LoVo (cell line): ENCODE measurements around the gene SLC29A3.
"Not testable (repeated sequence)": the region's sequence is repeated elsewhere in the genome, so short reads cannot be mapped to it uniquely, and the experiment has no call there.

Experiments
- DNase-seq: peaks from one replicate; pipeline ENCODE4 v3.0.0-alpha.2; 2016; ENCODE audit warnings: low spot score

Gene SLC29A3

DNA sequence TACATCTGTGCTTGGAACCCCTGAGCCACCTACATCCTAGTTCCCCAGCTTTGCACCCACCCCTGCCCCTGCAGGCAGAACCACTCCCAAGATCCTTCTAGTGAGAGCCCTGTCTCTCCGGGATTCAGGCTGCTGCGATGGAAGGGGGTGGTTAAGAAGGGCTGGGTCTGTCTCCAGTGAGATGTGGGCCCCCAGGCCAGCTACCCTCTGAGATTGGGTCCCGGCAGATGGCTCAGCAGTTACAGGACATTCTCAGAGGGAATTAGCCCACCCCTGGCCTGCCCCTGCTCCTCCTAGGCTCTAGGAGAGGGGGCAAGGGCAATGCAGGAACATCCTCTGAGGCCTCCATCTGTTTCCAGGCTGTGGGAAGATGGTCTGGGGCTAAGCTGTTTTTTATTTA, 27.7 kb downstream of the SLC29A3 start:
- DNase-seq: no peak

- DNase-seq: no peak
These were observed 28.7 kb downstream of the SLC29A3 start for GRCh38 chr10:71347587-71348395.

DNA sequence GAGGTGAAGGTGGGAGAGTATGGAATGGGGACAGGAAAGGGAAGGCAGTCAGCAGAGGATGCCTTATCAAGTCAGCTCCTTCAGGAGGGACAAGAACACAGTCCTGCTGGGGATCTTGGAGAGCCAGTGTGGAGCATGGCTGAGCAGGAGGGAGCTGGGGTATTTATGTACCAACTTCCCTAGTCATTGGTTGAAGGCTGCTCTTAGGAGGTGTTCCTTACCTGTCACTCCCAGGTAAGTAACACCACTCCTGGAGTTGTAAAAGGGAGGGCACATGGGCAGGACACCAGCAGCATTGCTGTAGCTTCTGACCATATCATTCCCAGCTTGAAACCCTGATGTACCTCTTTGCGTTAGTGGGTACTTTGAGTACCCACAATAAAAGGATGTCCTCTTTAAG, 29.8 kb downstream of the SLC29A3 start:
- DNase-seq: no peak

- DNase-seq: no peak
These were observed 30.3 kb downstream of the SLC29A3 start for GRCh38 chr10:71349406-71349805.

DNA sequence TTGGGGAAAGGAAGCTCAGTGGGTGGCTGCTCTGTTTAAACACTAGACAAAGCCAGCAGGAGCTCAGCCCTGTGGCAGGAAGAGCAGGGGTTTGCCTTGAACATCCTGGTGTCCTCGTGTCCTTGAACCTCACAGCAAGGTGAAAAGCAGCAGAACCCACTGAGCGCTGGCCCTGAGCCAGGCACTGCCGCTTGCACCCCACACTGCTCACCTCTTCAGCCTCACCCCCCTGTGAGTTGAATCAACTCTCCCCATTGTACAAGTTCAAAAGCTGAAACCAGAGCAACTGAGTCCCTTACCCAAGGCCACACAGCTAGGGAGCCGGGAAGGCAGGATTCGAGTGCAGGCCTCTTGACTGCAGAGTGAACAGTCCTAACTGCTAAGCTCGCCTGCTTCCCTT, 32.0 kb downstream of the SLC29A3 start:
- DNase-seq: no peak

- DNase-seq: no peak
These were observed 32.7 kb downstream of the SLC29A3 start for GRCh38 chr10:71351628-71352319.

DNA sequence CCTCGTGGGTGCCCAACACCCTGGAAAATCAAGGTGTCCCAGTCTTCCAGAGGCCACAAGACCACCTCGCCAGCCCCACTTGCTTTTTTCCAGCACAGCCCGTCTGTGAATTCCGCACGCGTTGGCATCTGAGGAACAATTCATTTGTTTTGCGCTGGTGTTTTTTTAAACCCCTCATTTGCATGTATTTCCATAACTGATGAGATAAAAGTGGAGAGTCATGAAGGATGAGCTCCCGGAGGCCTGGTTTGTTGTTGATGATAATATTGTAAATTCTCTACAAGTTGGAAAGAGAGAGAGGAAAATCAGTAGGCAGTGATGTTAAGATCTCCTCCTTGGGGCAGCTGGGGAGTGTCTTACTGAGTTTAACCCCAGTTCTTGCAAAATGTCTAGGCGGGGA, 34.6 kb downstream of the SLC29A3 start:
- DNase-seq: no peak

GRCh38 chr10:71354776-71355175, 35.7 kb downstream of the SLC29A3 start:
- DNase-seq: no peak

DNA sequence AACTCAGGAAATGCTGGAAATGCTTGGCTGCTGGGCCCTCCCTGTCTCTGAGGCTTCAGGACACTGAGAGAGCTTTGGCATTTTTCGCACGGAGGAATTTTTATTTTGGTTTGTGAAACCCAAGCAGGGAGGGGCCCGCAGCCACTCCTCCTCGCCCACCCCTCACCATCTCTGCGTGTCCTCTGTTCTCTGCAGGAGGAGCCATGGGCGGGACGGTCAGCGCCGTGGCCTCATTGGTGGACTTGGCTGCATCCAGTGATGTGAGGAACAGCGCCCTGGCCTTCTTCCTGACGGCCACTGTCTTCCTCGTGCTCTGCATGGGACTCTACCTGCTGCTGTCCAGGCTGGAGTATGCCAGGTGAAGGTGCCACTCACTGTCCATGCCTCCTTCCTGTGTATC, 36.8 kb downstream of the SLC29A3 start:
- DNase-seq: no peak

DNA sequence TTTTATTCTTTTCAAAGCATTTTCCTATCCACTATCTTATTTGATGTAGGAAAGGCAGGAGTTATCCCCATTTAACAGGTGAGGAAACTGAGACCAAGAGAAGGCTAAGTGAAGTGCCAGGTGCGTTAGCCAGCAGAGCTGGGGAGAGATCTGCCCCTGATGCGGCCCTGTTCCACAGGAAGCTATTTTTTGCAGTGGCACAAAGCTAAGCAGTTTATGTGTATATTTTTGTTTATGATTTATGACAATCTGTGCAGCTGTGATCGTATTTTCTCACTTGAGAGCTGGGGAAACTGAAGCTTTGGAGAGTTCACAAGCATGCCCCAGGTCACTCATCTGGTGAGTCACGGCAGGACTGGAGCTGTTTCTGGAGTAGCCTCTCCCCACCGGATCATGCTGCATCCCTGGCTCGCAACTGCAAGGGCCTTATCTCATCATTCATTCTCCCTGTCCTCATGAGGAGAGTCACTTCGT, 38.8 kb downstream of the SLC29A3 start:
- DNase-seq: no peak

DNA sequence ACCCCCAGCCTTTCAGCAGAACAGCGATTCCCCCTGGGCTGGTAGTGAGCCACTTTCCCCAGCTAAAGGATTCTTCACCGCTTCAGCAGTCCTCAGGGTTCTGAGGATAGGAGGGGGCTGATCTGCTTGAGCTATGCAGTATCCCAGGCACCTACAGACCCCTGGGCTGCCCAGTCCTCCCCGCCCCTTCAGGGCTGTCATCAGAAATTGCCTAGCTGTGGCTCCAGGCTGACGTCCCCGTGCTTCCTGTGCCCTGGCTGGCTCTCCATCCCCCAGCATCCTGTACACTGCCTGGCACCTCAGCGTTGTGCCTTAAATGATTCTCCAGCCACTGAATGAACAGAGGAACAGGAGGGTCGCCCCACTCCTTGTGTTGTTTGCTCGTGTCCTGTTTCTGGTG, 39.2 kb downstream of the SLC29A3 start:
- no peak for DNase-seq

DNA sequence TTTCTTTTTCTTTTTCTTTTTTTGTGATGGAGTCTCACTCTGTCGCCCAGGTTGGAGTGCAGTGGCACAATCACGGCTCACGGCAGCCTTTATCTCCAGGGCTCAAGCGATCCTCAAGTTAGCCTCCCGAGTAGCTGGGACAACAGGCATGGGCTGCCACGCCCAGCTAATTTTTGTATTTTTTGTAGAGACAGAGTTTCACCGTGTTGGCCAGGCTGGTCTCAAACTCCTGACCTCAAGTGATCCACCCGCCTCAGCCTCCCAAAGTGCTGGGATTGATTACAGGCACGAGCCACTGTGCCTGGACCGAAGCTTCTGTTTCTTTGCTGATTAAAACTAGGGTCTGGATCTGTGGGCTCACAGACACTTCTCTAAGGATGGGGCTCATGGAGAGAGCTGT, 39.8 kb downstream of the SLC29A3 start:
- not testable (repeated sequence) for DNase-seq

DNA sequence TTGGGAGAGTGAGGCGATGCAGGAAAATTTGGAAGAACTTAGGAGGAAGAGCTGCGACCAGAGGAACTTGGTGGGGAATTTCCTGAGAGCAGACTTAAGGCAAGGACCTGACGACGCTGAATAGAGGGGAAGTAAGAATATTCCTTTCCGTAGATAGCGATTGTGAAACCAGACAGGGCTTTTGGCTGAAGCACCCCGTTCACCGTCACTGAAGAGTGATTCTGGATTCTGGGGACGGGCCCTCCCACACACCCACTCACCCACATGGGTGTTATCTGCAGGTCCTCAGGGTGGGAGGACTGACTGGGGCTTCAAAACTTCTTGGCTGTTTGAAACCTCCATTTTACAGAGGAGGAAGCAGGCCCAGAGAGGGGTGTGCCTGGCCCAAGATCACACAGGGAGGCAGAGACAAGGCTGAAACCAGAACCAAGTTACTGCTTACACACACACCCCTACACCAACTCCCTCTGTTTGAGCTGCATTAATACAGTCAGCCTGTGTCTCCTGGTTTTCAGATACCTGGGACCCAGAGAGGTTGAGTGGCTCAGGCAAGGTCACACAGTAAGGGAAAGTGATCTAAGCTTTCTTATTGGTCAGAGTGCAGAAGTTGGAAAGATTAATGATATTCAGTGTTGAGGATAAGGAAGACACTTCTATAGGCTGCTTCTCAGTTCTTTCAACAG, 40.4 kb downstream of the SLC29A3 start:
- no peak for DNase-seq

DNA sequence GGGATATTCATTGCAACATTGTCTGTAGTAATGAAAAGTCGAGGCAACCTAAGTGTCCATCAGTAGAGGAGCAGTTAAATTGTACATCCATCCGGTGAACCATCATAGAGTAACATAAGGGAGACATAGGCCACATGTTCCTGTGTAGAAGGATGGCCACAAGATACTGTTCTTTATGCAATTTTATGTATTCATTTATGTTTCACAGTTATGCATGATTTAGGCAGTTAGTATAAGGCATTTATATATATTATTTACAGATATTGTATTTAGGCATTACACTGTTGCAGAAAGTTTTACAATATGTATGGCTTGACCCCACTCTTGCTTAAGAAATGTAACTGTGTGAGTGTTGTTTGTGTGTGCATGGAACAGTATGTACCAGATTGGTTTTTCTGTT, 41.7 kb downstream of the SLC29A3 start:
- DNase-seq: no peak

- DNase-seq: no peak
These were observed 42.5 kb downstream of the SLC29A3 start for GRCh38 chr10:71361581-71361980.

GRCh38 chr10:71362141-71362540, 43.1 kb downstream of the SLC29A3 start:
- no peak for DNase-seq

GRCh38 chr10:71363936-71364335, 44.9 kb downstream of the SLC29A3 start:
- DNase-seq: no peak

DNA sequence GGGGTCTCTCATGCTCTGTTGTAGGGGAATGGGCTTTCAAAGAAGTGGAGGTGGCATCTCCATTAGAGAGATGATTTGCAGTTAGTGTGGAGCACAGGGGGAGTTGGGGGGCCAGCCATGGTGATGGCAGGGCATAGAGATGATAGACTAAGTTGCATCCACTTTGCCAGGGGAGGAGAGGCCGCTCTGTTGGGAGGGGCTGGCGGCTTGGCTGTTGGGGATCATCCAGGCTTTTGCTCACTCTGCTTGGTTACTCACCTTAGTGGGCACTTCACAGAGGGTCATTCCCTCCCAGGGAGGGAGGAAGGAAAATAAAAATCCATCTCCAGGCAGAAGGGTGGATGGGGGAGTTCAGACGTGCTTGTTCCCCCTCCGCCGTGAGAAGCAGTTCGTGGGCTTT, 46.3 kb downstream of the SLC29A3 start:
- no peak for DNase-seq

GRCh38 chr10:71366690-71367089, 47.6 kb downstream of the SLC29A3 start:
- DNase-seq: no peak

GRCh38 chr10:71367271-71367670, 48.2 kb downstream of the SLC29A3 start:
- DNase-seq: no peak

DNA sequence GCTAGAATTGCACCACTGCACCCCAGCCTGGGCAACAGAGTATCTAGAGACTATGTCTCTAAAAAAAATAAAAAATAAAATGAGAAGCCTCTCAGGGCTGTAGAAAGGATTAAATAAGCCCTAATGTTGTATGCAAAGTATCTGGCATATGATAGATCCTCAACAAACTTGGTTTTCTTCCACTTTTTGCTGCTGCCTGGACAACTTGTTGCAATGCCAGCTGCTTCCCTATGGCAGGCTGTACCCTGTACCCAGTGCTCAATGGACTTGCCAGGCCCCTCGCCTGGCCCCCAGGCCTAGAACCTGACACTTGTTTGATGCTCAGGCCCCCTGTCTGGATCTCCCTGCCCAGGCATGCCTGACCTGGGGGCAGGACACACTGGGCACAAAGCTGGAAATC, 49.1 kb downstream of the SLC29A3 start:
- no peak for DNase-seq

GRCh38 chr10:71368643-71369042, 49.6 kb downstream of the SLC29A3 start:
- no peak for DNase-seq

- DNase-seq: no peak
These were observed 50.5 kb downstream of the SLC29A3 start for GRCh38 chr10:71369602-71370001.
